ENCODE measurements around the gene CDC6. TPM values are rescaled to one million over a fixed set of nuclear protein-coding genes. Genes with fewer than 3 reads are reported as not detected.
A peak's percentile ranks its signal among the peaks of the same experiment; 100 is the strongest.

The CDC6 gene
- total and polyA plus RNA-seq, 2 donors (not counting 3 experiments of a cell fraction or from before 2014, with no cell fraction given): 15.5 to 55.2 TPM

DNA sequence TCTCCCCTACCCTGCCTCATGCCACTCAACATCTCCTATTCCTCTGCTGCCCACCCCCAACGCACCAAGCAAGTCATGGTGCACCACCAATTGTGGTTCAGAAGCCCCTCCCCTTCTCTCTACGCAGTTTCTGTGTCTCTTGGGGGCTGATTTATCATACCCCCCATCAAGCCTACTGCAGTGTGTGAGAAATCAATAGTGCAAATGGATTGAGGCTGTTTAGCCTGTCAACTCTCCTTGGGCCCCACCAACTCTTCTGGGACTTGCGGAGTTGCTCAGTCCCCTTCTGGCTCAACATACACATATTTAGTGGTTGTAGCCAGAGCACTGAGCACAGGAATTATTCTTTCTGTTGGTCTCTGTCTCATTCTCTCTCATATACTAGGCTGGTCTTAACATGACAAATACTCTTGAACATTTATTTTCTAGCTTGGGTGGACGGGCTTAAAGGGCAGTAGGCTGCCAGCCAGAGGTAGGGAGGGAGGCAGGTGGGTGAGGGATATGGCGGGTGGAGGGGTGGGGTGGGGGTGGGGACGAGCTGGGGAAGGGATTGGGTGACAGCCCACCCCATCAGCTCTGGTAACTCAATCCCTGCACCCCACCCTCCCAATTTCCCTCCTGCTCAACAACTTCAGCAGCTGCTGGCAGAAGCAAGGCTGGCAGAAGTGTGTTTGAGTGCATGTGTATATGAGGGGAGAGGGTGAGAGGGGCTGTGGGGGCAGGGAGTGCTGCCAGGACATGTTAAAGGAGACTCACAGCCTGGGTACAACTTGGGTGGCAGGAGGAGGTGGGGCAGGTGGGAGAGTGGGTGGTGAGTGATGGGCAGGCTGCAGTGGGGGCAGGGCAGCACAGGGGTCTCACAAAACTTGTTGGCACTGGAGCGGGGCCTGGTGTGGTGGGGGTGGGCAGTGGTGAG, 26.2 kb downstream of the CDC6 start:
- H4K20me1 ChIP-seq (replicated peaks; ENCODE audit: control insufficient read depth, extremely low read depth, insufficient read depth, low read length): no peaks in the 10 kb centered on the region
- no peak overlapping the region for H2AFZ ChIP-seq (ENCODE audit: low read depth, low read length)
- H3K27ac ChIP-seq (ENCODE audit: insufficient read depth, low read depth, low read length): peak overlapping the region; percentile 22
- peaks cover 61% of the 10 kb centered on the region for H3K4me1 ChIP-seq (ENCODE audit: control insufficient read depth, extremely low read depth, insufficient read depth, low read length)
- H3K79me2 ChIP-seq (ENCODE audit: control insufficient read depth, insufficient read depth, low read length): peaks cover 8% of the 10 kb centered on the region
- no peaks in the 10 kb centered on the region for H3K9me3 ChIP-seq (replicated peaks; ENCODE audit: control insufficient read depth, insufficient read depth, low read length)
- H3K36me3 ChIP-seq (ENCODE audit: control insufficient read depth in 2 of 2, extremely low read depth in 1 of 2, insufficient read depth in 2 of 2, low read length in 2 of 2): no peaks in the 10 kb centered on the region
- no peak overlapping the region for H3K9ac ChIP-seq (replicated peaks; ENCODE audit: extremely low read depth, insufficient read depth, low read length)
- no peaks in the 10 kb centered on the region for H3K9me1 ChIP-seq (replicated peaks; ENCODE audit: control insufficient read depth, extremely low read depth, insufficient read depth, low read length)
- no peaks in the 10 kb centered on the region for H3K27me3 ChIP-seq (ENCODE audit: control insufficient read depth in 2 of 2, insufficient read depth in 2 of 2, low read length in 2 of 2)
- no peak overlapping the region for H3K4me3 ChIP-seq (replicated peaks in 1 of 3; ENCODE audit: insufficient read depth in 1 of 3, low read depth in 1 of 3, low read length in 3 of 3)
- FAIRE-seq (peak; percentile 47), DNase-seq (ENCODE audit: low read depth, low spot score) (no peak)
- CTCF ChIA-PET: interaction anchor here (0.8 to 6.9 kb wide), 4 partner anchors 10 to 96 kb away, joined by 4 to 109 read pairs (median 80); no protein-coding TSS in a partner anchor
- no TSS peak for BruUV-seq (replicated peaks)
- dilution Hi-C loops (cut with MboI; ENCODE audit: extremely low pct_ligation_motif_present, low sequenced_read_pairs) (no loop called here), intact Hi-C loops (cut with micrococcal nuclease) (loop anchor here (1.0 kb wide), 3 partner anchors 8 to 41 kb away; no protein-coding TSS in a partner anchor)
- TF ChIP-seq FOS (IDR thresholded peaks at IDR 0.05; ENCODE audit: borderline replicate concordance, insufficient read depth, low read length) (no peak), MAX (IDR thresholded peaks at IDR 0.05; ENCODE audit: insufficient read depth, insufficient read length) (no peak), JUN (IDR thresholded peaks at IDR 0.05; ENCODE audit: borderline replicate concordance, insufficient read depth, insufficient read length, low read depth) (no peak)
- TF ChIP-seq, protein P1, sequence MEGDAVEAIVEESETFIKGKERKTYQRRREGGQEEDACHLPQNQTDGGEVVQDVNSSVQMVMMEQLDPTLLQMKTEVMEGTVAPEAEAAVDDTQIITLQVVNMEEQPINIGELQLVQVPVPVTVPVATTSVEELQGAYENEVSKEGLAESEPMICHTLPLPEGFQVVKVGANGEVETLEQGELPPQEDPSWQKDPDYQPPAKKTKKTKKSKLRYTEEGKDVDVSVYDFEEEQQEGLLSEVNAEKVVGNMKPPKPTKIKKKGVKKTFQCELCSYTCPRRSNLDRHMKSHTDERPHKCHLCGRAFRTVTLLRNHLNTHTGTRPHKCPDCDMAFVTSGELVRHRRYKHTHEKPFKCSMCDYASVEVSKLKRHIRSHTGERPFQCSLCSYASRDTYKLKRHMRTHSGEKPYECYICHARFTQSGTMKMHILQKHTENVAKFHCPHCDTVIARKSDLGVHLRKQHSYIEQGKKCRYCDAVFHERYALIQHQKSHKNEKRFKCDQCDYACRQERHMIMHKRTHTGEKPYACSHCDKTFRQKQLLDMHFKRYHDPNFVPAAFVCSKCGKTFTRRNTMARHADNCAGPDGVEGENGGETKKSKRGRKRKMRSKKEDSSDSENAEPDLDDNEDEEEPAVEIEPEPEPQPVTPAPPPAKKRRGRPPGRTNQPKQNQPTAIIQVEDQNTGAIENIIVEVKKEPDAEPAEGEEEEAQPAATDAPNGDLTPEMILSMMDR (IDR thresholded peaks at IDR 0.05; ENCODE audit: extremely low read depth in 1 of 2, insufficient read depth in 1 of 2, low read depth in 1 of 2, low read length in 2 of 2): no peak
- POLR2A ChIA-PET: interaction anchor here (0.7 kb wide), 1 partner anchor 18 kb away, joined by 3 read pairs; no protein-coding TSS in a partner anchor
- no peak overlapping the region for H3K4me2 ChIP-seq (ENCODE audit: insufficient read depth, low read length)

All from endothelial cell of umbilical vein (primary cell).